Glutamatergic neuron (in vitro differentiated cells): ENCODE data around the gene RFXAP. TPM values are rescaled to one million over a fixed set of nuclear protein-coding genes. Genes with fewer than 3 reads are reported as not detected.

Source experiments
- DNase-seq: peaks from one replicate; pipeline ENCODE4 v3.0.0; 2022
- H3K27ac Mint-ChIP-seq: one replicate; pipeline ENCODE4 v1.8.0; 2020; ENCODE audit warnings: mild to moderate bottlenecking, mixed read lengths, inconsistent platforms; ENCODE audit not compliant: unreplicated experiment
- H3K27me3 Mint-ChIP-seq: one replicate; pipeline ENCODE4 v1.8.0; 2020; ENCODE audit warnings: mild to moderate bottlenecking, moderate library complexity, mixed read lengths, inconsistent platforms; ENCODE audit not compliant: unreplicated experiment
- H3K36me3 Mint-ChIP-seq: one replicate; pipeline ENCODE4 v1.8.0; 2020; ENCODE audit warnings: mild to moderate bottlenecking, mixed read lengths, inconsistent platforms; ENCODE audit not compliant: unreplicated experiment
- H3K4me1 Mint-ChIP-seq: one replicate; pipeline ENCODE4 v1.8.0; 2020; ENCODE audit warnings: mild to moderate bottlenecking, low read depth, mixed read lengths, inconsistent platforms; ENCODE audit not compliant: unreplicated experiment
- H3K4me3 Mint-ChIP-seq: one replicate; pipeline ENCODE4 v1.8.0; 2020; ENCODE audit warnings: mild to moderate bottlenecking, mixed read lengths, inconsistent platforms; ENCODE audit not compliant: unreplicated experiment
- H3K9me3 Mint-ChIP-seq: one replicate; pipeline ENCODE4 v1.8.0; 2020; ENCODE audit warnings: mild to moderate bottlenecking, moderate library complexity, mixed read lengths, inconsistent platforms; ENCODE audit not compliant: unreplicated experiment
- CTCF ChIP-seq: fragments of 200-600 bp; sonication (generic); IDR thresholded peaks from one replicate; pipeline ENCODE4 v1.5.0; 2021; ENCODE audit not compliant: partially characterized antibody, unreplicated experiment
- total RNA-seq: library from RNA; stranded (reverse); fragmentation: NEBNext Ultra II Directional; extraction: Animal tissue kit (Norgen Biotek cat#: 25700); gene quantifications from one replicate; pipeline ENCODE4 v1.2.1, GENCODE V29; 2021; ENCODE audit not compliant: unreplicated experiment

RFXAP gene
- total RNA-seq, 1 donor from 2014 or later: 4.8 TPM

GRCh38 chr13:36859259-36859658 is 40.2 kb downstream of the RFXAP start:
- Mint-ChIP-seq H3K4me1 (no peaks in the 10 kb centered on the region), H3K36me3 (no peaks in the 10 kb centered on the region), H3K27ac (no peak overlapping the region), H3K9me3 (no peaks in the 10 kb centered on the region), H3K4me3 (no peak overlapping the region), H3K27me3 (no peaks in the 10 kb centered on the region)
- DNase-seq: no peak
- no peak for TF ChIP-seq CTCF

- Mint-ChIP-seq H3K9me3 (no peaks in the 10 kb centered on the region), H3K27ac (no peak overlapping the region), H3K4me1 (no peaks in the 10 kb centered on the region), H3K4me3 (no peak overlapping the region), H3K36me3 (no peaks in the 10 kb centered on the region), H3K27me3 (peaks cover 2% of the 10 kb centered on the region)
- TF ChIP-seq CTCF: no peak
- no peak for DNase-seq
These were observed 43.1 kb downstream of the RFXAP start for GRCh38 chr13:36862002-36862685.

- DNase-seq: no peak
- H3K4me3 Mint-ChIP-seq: no peak overlapping the region
- H3K36me3 Mint-ChIP-seq: no peaks in the 10 kb centered on the region
- no peaks in the 10 kb centered on the region for H3K4me1 Mint-ChIP-seq
- H3K27ac Mint-ChIP-seq: no peak overlapping the region
- H3K9me3 Mint-ChIP-seq: no peaks in the 10 kb centered on the region
- no peak for TF ChIP-seq CTCF
- peaks cover 2% of the 10 kb centered on the region for H3K27me3 Mint-ChIP-seq
These were observed 43.7 kb downstream of the RFXAP start for GRCh38 chr13:36862722-36863121.

DNA sequence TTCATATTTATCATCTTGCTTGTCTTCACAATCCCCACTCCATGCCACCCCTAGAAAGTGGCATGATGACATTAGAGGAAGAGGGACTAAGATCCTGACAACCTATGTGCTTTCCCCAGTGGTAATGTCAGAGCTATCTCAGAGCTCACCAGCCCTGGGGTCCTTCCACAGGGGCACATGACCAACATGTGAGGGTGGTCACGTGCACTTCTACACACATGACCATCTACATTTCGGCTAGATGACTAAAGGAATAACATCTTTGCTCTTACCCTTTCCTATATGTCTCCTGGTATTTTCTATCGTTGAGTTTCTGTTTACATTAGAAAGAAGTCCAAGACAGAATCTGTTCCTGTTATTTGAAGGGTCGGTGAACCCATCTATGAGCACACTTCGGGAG is 46.2 kb downstream of the RFXAP start:
- no peak for TF ChIP-seq CTCF
- no peaks in the 10 kb centered on the region for H3K4me1 Mint-ChIP-seq
- H3K9me3 Mint-ChIP-seq: no peaks in the 10 kb centered on the region
- H3K36me3 Mint-ChIP-seq: no peaks in the 10 kb centered on the region
- DNase-seq: no peak
- peaks cover 2% of the 10 kb centered on the region for H3K27me3 Mint-ChIP-seq
- H3K27ac Mint-ChIP-seq: no peak overlapping the region
- no peak overlapping the region for H3K4me3 Mint-ChIP-seq

DNA sequence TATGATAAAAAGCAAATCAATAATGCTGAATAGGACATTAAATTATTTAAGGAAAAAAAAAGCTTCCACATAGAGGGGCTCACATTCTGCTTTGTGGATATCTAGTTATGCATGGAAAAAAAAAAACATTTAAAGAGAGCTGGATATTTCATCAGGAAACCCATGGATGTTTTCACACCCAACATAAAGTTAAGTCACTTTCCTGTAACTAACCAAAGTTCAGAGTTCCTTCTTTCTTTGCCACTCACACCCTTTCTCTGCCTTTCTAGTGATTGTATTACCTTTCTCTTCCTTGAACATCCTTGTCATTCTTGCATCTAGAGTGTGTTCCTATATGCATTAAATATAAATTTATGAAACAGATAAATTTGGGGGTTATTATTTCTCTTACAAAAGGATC is 47.2 kb downstream of the RFXAP start:
- H3K36me3 Mint-ChIP-seq: no peaks in the 10 kb centered on the region
- H3K4me1 Mint-ChIP-seq: no peaks in the 10 kb centered on the region
- H3K27me3 Mint-ChIP-seq: peaks cover 2% of the 10 kb centered on the region
- no peak overlapping the region for H3K27ac Mint-ChIP-seq
- no peaks in the 10 kb centered on the region for H3K9me3 Mint-ChIP-seq
- no peak overlapping the region for H3K4me3 Mint-ChIP-seq
- DNase-seq: no peak
- no peak for TF ChIP-seq CTCF
